Neural progenitor cell (in vitro differentiated cells): ENCODE data around the gene ALKAL2.

Experiments used
- CTCF ChIP-seq: fragments of 200-600 bp; sonication (generic); IDR thresholded peaks from 2 replicates; pipeline ENCODE4 v1.5.1; 2017; ENCODE audit warnings: antibody characterized with exemption, mild to moderate bottlenecking
- EZH2 ChIP-seq: fragments of 200-600 bp; sonication (generic); IDR thresholded peaks from 2 replicates; pipeline ENCODE4 v1.6.1; 2017; ENCODE audit warnings: antibody characterized with exemption, mild to moderate bottlenecking, moderate library complexity
- EZH2phosphoT487 ChIP-seq: fragments of 200-600 bp; sonication (generic); IDR thresholded peaks from 2 replicates; pipeline ENCODE4 v1.6.1; 2017; ENCODE audit warnings: antibody characterized with exemption

- TF ChIP-seq CTCF (no peak), EZH2phosphoT487 (peak; percentile 91), EZH2 (peak; percentile 79)
These were observed at the start of gene ALKAL2 for GRCh38 chr2:287911-288757.
